Measurements from ENCODE around the gene TTC23L.

- no peak for TF ChIP-seq CEBPB (IDR thresholded peaks at IDR 0.05; ENCODE audit: low read depth, low read length)
- no peak for TF ChIP-seq MAFK (IDR thresholded peaks at IDR 0.05; ENCODE audit: low read depth, low read length)
- TF ChIP-seq TAF1 (IDR thresholded peaks at IDR 0.05; ENCODE audit: low read depth, low read length), result no peak
- no peak for TF ChIP-seq SP2 (IDR thresholded peaks at IDR 0.05; ENCODE audit: low read length)
- no peak for TF ChIP-seq SIN3A (conservative IDR thresholded peaks at IDR 0.05 in 1 of 2, IDR thresholded peaks at IDR 0.05 in 1 of 2; ENCODE audit: low read depth in 1 of 2, low read length in 2 of 2)
- no peak for TF ChIP-seq POLR2AphosphoS5 (IDR thresholded peaks at IDR 0.05; ENCODE audit: low read depth, low read length)
- no peak for TF ChIP-seq USF2 (IDR thresholded peaks at IDR 0.05; ENCODE audit: low read length)
- no peak for TF ChIP-seq CTCF (IDR thresholded peaks at IDR 0.05; ENCODE audit: control extremely low read depth in 1 of 3, insufficient read depth in 1 of 3, low read depth in 1 of 3, low read length in 3 of 3)
- no peak for TF ChIP-seq POLR2A (IDR thresholded peaks at IDR 0.05; ENCODE audit: control extremely low read depth in 1 of 2, low read depth in 2 of 2, low read length in 2 of 2)
- TF ChIP-seq SRF (IDR thresholded peaks at IDR 0.05; ENCODE audit: low read depth, low read length), result no peak
- TF ChIP-seq YY1 (IDR thresholded peaks at IDR 0.05; ENCODE audit: low read depth, low read length), result no peak
- TF ChIP-seq GTF2F1 (IDR thresholded peaks at IDR 0.05; ENCODE audit: borderline replicate concordance, low read depth, low read length), result no peak
- no peak for TF ChIP-seq CHD2 (IDR thresholded peaks at IDR 0.05; ENCODE audit: low read length)
- no peak for TF ChIP-seq POU5F1 (IDR thresholded peaks at IDR 0.05; ENCODE audit: low read depth, low read length)
Measured at GRCh38 chr5:34790069-34790468, 48.9 kb upstream of the TTC23L start.

All from H1 (cell line).